ENCODE results near the gene UBFD1.

The UBFD1 gene

GRCh38 chr16:23570992-23571632, 13.6 kb downstream of the UBFD1 start:
- no peak for TF ChIP-seq NFIC (IDR thresholded peaks at IDR 0.05)
- TF ChIP-seq TCF12 (IDR thresholded peaks at IDR 0.05; ENCODE audit: low read depth), result no peak
- no peak for TF ChIP-seq CREB1 (IDR thresholded peaks at IDR 0.05; ENCODE audit: low read depth)
- no peak for TF ChIP-seq TEAD4 (IDR thresholded peaks at IDR 0.05)
- no peak for TF ChIP-seq RAD21 (IDR thresholded peaks at IDR 0.05; ENCODE audit: low read depth)
- no peak for TF ChIP-seq YY1 (IDR thresholded peaks at IDR 0.05; ENCODE audit: low read depth)
- no peak for TF ChIP-seq CEBPB (IDR thresholded peaks at IDR 0.05)
- no peak for TF ChIP-seq TAF1 (IDR thresholded peaks at IDR 0.05; ENCODE audit: low read depth)
- TF ChIP-seq USF1 (IDR thresholded peaks at IDR 0.05), result no peak
- TF ChIP-seq ZBTB7A (IDR thresholded peaks at IDR 0.05; ENCODE audit: low read depth), result no peak

- TF ChIP-seq ZBTB7A (IDR thresholded peaks at IDR 0.05; ENCODE audit: low read depth) (no peak), MAX (IDR thresholded peaks at IDR 0.05) (no peak), CEBPB (IDR thresholded peaks at IDR 0.05) (no peak), USF1 (IDR thresholded peaks at IDR 0.05) (no peak), CREB1 (IDR thresholded peaks at IDR 0.05; ENCODE audit: low read depth) (no peak), TAF1 (IDR thresholded peaks at IDR 0.05; ENCODE audit: low read depth) (no peak), EP300 (IDR thresholded peaks at IDR 0.05; ENCODE audit: borderline replicate concordance) (no peak), EGR1 (IDR thresholded peaks at IDR 0.05) (no peak), TEAD4 (IDR thresholded peaks at IDR 0.05) (no peak), FOXM1 (IDR thresholded peaks at IDR 0.05; ENCODE audit: borderline replicate concordance, low read depth) (no peak)
Measured at GRCh38 chr16:23571895-23572294, 14.4 kb downstream of the UBFD1 start.

- no peak for TF ChIP-seq EP300 (IDR thresholded peaks at IDR 0.05; ENCODE audit: borderline replicate concordance)
- TF ChIP-seq REST (IDR thresholded peaks at IDR 0.05; ENCODE audit: low read depth), result no peak
- no peak for TF ChIP-seq MAX (IDR thresholded peaks at IDR 0.05)
- TF ChIP-seq TEAD4 (IDR thresholded peaks at IDR 0.05), result no peak
- no peak for TF ChIP-seq RAD21 (IDR thresholded peaks at IDR 0.05; ENCODE audit: low read depth)
- no peak for TF ChIP-seq USF1 (IDR thresholded peaks at IDR 0.05)
- TF ChIP-seq ZBTB7A (IDR thresholded peaks at IDR 0.05; ENCODE audit: low read depth), result no peak
Measured at GRCh38 chr16:23572394-23572793, 14.9 kb downstream of the UBFD1 start.

- TF ChIP-seq YY1 (IDR thresholded peaks at IDR 0.05; ENCODE audit: low read depth) (no peak), FOXM1 (IDR thresholded peaks at IDR 0.05; ENCODE audit: borderline replicate concordance, low read depth) (no peak), EGR1 (IDR thresholded peaks at IDR 0.05) (no peak), REST (IDR thresholded peaks at IDR 0.05; ENCODE audit: low read depth) (no peak), USF1 (IDR thresholded peaks at IDR 0.05) (no peak), CREB1 (IDR thresholded peaks at IDR 0.05; ENCODE audit: low read depth) (no peak), EP300 (IDR thresholded peaks at IDR 0.05; ENCODE audit: borderline replicate concordance) (no peak), TAF1 (IDR thresholded peaks at IDR 0.05; ENCODE audit: low read depth) (no peak), TCF12 (IDR thresholded peaks at IDR 0.05; ENCODE audit: low read depth) (no peak), ZBTB7A (IDR thresholded peaks at IDR 0.05; ENCODE audit: low read depth) (no peak), CEBPB (IDR thresholded peaks at IDR 0.05) (no peak)
Measured at GRCh38 chr16:23573817-23574216, 16.3 kb downstream of the UBFD1 start.

GRCh38 chr16:23575834-23576233, 18.3 kb downstream of the UBFD1 start:
- TF ChIP-seq EP300 (IDR thresholded peaks at IDR 0.05; ENCODE audit: borderline replicate concordance) (no peak), FOXM1 (IDR thresholded peaks at IDR 0.05; ENCODE audit: borderline replicate concordance, low read depth) (no peak), TEAD4 (IDR thresholded peaks at IDR 0.05) (no peak), TAF1 (IDR thresholded peaks at IDR 0.05; ENCODE audit: low read depth) (no peak), RAD21 (IDR thresholded peaks at IDR 0.05; ENCODE audit: low read depth) (no peak), USF1 (IDR thresholded peaks at IDR 0.05) (no peak), MAX (IDR thresholded peaks at IDR 0.05) (no peak), CREB1 (IDR thresholded peaks at IDR 0.05; ENCODE audit: low read depth) (no peak), NFIC (IDR thresholded peaks at IDR 0.05) (no peak), YY1 (IDR thresholded peaks at IDR 0.05; ENCODE audit: low read depth) (no peak), TCF12 (IDR thresholded peaks at IDR 0.05; ENCODE audit: low read depth) (no peak), CEBPB (IDR thresholded peaks at IDR 0.05) (no peak), ZBTB7A (IDR thresholded peaks at IDR 0.05; ENCODE audit: low read depth) (no peak), EGR1 (IDR thresholded peaks at IDR 0.05) (no peak), REST (IDR thresholded peaks at IDR 0.05; ENCODE audit: low read depth) (no peak)

Data from Ishikawa (cell line).